Gastrocnemius medialis (tissue), 4 donors: ENCODE data around the gene REXO4.

ENCODE experiments used
- CTCF ChIP-seq, 5 experiments: fragments of 450-650 bp in 3 of 5; fragments of 200-600 bp in 2 of 5; sonication (generic) in 2 of 5; IDR thresholded peaks in 4 of 5; conservative IDR thresholded peaks in 1 of 5; 1 replicate in 4 of 5; 2 replicates in 1 of 5; pipeline ENCODE4 v1.5.1; 2016 to 2019; ENCODE audit warnings: antibody characterized with exemption in 5 of 5, mild to moderate bottlenecking in 3 of 5, moderate library complexity in 3 of 5
- POLR2A ChIP-seq, 2 donors: fragments of 450-650 bp; IDR thresholded peaks; one replicate each; pipeline ENCODE4 v1.6.1; 2017; ENCODE audit warnings: antibody characterized with exemption in 2 of 2, mild to moderate bottlenecking in 2 of 2, moderate library complexity in 2 of 2

- TF ChIP-seq CTCF (IDR thresholded peaks at IDR 0.05 in 4 of 5, conservative IDR thresholded peaks at IDR 0.05 in 1 of 5) (no peak), POLR2A (IDR thresholded peaks at IDR 0.05) (no peak)
Measured at GRCh38 chr9:133436681-133437080, 18.9 kb upstream of the REXO4 start.
